ENCODE data around the gene NUDT6.

GRCh38 chr4:122894827-122895226, 27.6 kb downstream of the NUDT6 start:
- TF ChIP-seq CTCF (IDR thresholded peaks at IDR 0.05) = no peak
- no peak for TF ChIP-seq POLR2A (IDR thresholded peaks at IDR 0.05)

Data from lower leg skin (tissue), 3 donors.